SU-DHL-6 (cell line): ENCODE results near the gene FAM83G.

Experiments used
- H2AFZ ChIP-seq: fragments of 200-600 bp; sonication (generic); 2 replicates; pipeline ENCODE4 v1.6.1; 2014; ENCODE audit warnings: low read depth, mild to moderate bottlenecking, moderate library complexity, mixed read lengths, antibody characterized with exemption, low read length; ENCODE audit not compliant: severe bottlenecking
- H3F3A ChIP-seq: fragments of 200-600 bp; shearing (Covaris generic); 2 replicates; pipeline ENCODE4 v1.6.0; 2016; ENCODE audit warnings: antibody characterized with exemption, mild to moderate bottlenecking; ENCODE audit not compliant: insufficient read depth
- H3K27ac ChIP-seq: fragments of 200-600 bp; sonication (generic); 2 replicates; pipeline ENCODE4 v1.5.1; 2016; ENCODE audit warnings: low read depth, mild to moderate bottlenecking, low read length, moderate library complexity, mixed read lengths
- H3K27me3 ChIP-seq: fragments of 200-600 bp; sonication (generic), shearing (Covaris generic); 2 replicates; pipeline ENCODE4 v1.6.0; 2014; ENCODE audit warnings: mild to moderate bottlenecking, low read length
- H3K36me3 ChIP-seq: fragments of 200-600 bp; sonication (generic); 2 replicates; pipeline ENCODE4 v1.6.1; 2014; ENCODE audit warnings: mild to moderate bottlenecking, low read length, mixed read lengths
- H3K4me2 ChIP-seq: fragments of 300-600, 200-600 bp; shearing (Covaris generic), sonication (generic); 2 replicates; pipeline ENCODE4 v1.6.0; 2014; ENCODE audit warnings: low read length, low read depth, mild to moderate bottlenecking; ENCODE audit not compliant: poor library complexity, severe bottlenecking
- H3K4me3 ChIP-seq: fragments of 200-600 bp; sonication (generic); 2 replicates; pipeline ENCODE4 v1.5.1; 2014; ENCODE audit warnings: antibody characterized with exemption, low read length, mild to moderate bottlenecking, mixed read lengths; ENCODE audit not compliant: insufficient read depth, poor library complexity, severe bottlenecking
- H3K79me2 ChIP-seq: fragments of 200-600 bp; sonication (generic); 2 replicates; pipeline ENCODE4 v1.6.1; 2014; ENCODE audit warnings: mild to moderate bottlenecking, low read length, moderate library complexity; ENCODE audit not compliant: insufficient read depth
- H3K9ac ChIP-seq: fragments of 200-600 bp; sonication (generic); 2 replicates; pipeline ENCODE4 v1.7.0; 2014; ENCODE audit warnings: mild to moderate bottlenecking, low read length
- H3K9me2 ChIP-seq: fragments of 200-600 bp; sonication (generic); replicated peaks from 2 replicates; pipeline ENCODE4 v1.6.1; 2014; ENCODE audit warnings: low read length; ENCODE audit not compliant: insufficient read depth
- H3K9me3 ChIP-seq: fragments of 200-600 bp; sonication (generic); 2 replicates; pipeline ENCODE4 v1.6.1; 2014; ENCODE audit warnings: low read length, mixed read lengths; ENCODE audit not compliant: insufficient read depth
- H4K20me1 ChIP-seq: fragments of 200-600 bp; sonication (generic); 2 replicates; pipeline ENCODE4 v1.6.1; 2014; ENCODE audit warnings: low read depth, mild to moderate bottlenecking, antibody characterized with exemption, low read length, moderate library complexity, mixed read lengths
- CTCF ChIP-seq: fragments of 200-600 bp; sonication (generic); IDR thresholded peaks from one replicate; pipeline ENCODE4 v1.5.1; 2017; ENCODE audit warnings: antibody characterized with exemption, mild to moderate bottlenecking, low read length, moderate library complexity; ENCODE audit not compliant: insufficient read depth, poor library complexity, severe bottlenecking
- EZH2phosphoT487 ChIP-seq: fragments of 200-600 bp; sonication (generic), shearing (Covaris generic); conservative IDR thresholded peaks from 2 replicates; pipeline ENCODE4 v1.6.1; 2018; ENCODE audit warnings: mild to moderate bottlenecking, antibody characterized with exemption, low read length, moderate library complexity, mixed read lengths

The FAM83G gene

GRCh38 chr17:18974407-18975149 lies 30.0 kb downstream of the FAM83G start:
- Histone ChIP-seq H3K79me2 (no peaks in the 10 kb centered on the region), H3K9ac (no peak overlapping the region), H4K20me1 (no peaks in the 10 kb centered on the region), H2AFZ (no peak overlapping the region), H3K4me2 (no peak overlapping the region), H3K4me3 (no peak overlapping the region), H3K9me2 (no peaks in the 10 kb centered on the region), H3K27me3 (no peaks in the 10 kb centered on the region), H3K36me3 (no peaks in the 10 kb centered on the region), H3K9me3 (no peaks in the 10 kb centered on the region), H3K27ac (no peak overlapping the region), H3F3A (no peaks in the 10 kb centered on the region)
- TF ChIP-seq EZH2phosphoT487 (no peak), CTCF (no peak)

DNA sequence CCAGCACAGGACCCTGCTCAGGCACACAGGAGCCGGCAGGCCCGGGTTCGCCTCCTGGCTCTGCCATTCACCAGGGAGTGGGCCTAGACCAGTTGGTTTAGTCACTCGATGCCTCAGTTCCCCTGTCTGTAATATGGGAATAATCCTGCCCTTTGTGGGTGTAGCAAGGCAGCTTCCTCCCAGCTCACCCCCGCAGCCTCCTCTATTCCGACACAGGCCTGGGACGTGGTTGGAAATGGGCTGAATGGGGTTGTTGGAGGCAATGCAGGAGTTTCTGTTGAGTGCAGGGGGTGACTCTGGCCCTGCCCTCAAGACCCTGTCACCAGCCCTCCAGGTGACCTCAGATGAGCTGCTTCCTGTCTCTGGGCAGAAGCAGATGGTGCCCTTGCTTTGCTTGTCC lies 32.8 kb downstream of the FAM83G start:
- Histone ChIP-seq H3K4me2 (no peak overlapping the region), H3K27me3 (no peaks in the 10 kb centered on the region), H3K27ac (no peak overlapping the region), H3K9ac (no peak overlapping the region), H3K9me2 (no peaks in the 10 kb centered on the region), H2AFZ (no peak overlapping the region), H3K79me2 (no peaks in the 10 kb centered on the region), H3K4me3 (no peak overlapping the region), H3F3A (no peaks in the 10 kb centered on the region), H4K20me1 (no peaks in the 10 kb centered on the region), H3K9me3 (no peaks in the 10 kb centered on the region), H3K36me3 (no peaks in the 10 kb centered on the region)
- TF ChIP-seq CTCF (no peak), EZH2phosphoT487 (no peak)

- TF ChIP-seq CTCF (no peak), EZH2phosphoT487 (no peak)
- Histone ChIP-seq H4K20me1 (no peaks in the 10 kb centered on the region), H3K27ac (no peak overlapping the region), H2AFZ (no peak overlapping the region), H3F3A (no peaks in the 10 kb centered on the region), H3K9me3 (no peaks in the 10 kb centered on the region), H3K36me3 (no peaks in the 10 kb centered on the region), H3K9ac (no peak overlapping the region), H3K79me2 (no peaks in the 10 kb centered on the region), H3K4me2 (no peak overlapping the region), H3K27me3 (no peaks in the 10 kb centered on the region), H3K4me3 (no peak overlapping the region), H3K9me2 (no peaks in the 10 kb centered on the region)
Observed at GRCh38 chr17:18970582-18971480, 33.7 kb downstream of the FAM83G start.
